Testis (tissue), 2 donors: ENCODE results near the gene NTM.

Source experiments
- CTCF ChIP-seq, 3 experiments: fragments of 450-650 bp in 2 of 3; fragments of 200-600 bp in 1 of 3; sonication (generic) in 1 of 3; IDR thresholded peaks; one replicate each; pipeline ENCODE4 v1.5.1; 2016 to 2019; ENCODE audit warnings: antibody characterized with exemption in 3 of 3, mild to moderate bottlenecking in 2 of 3, moderate library complexity in 1 of 3
- POLR2A ChIP-seq: fragments of 450-650 bp; IDR thresholded peaks from one replicate; pipeline ENCODE4 v1.6.1; 2017; ENCODE audit warnings: antibody characterized with exemption, mild to moderate bottlenecking, moderate library complexity

GRCh38 chr11:131486100-131486499 lies 115.7 kb downstream of the NTM start:
- TF ChIP-seq POLR2A (no peak), CTCF (IDR thresholded peaks at IDR 0.05) (no peak)
